GM18951 (cell line): Measurements from ENCODE around the gene CCDC194.

ENCODE experiments used
- POLR2A ChIP-seq: IDR thresholded peaks from 4 replicates; pipeline ENCODE4 v1.6.1; 2011; ENCODE audit warnings: mild to moderate bottlenecking; ENCODE audit not compliant: insufficient read length, insufficient read depth; ENCODE audit errors: extremely low read depth
- in situ Hi-C: fragments of 300-500 bp; cut with MboI; formaldehyde crosslinking; loops from one replicate; pipeline ENCODE4 v1.12.0; 2022; ENCODE audit warnings: low sequenced_read_pairs, mixed read lengths, inconsistent platforms; ENCODE audit not compliant: unreplicated experiment

The CCDC194 gene

GRCh38 chr19:17393914-17394313 lies at the start of gene CCDC194:
Gene CCDC194, minus strand, starts transcription at chr19:17394196. Its CDS starts 38 bp downstream, at chr19:17394158.
- no peak for TF ChIP-seq POLR2A
- in situ Hi-C loops = no loop called here

GRCh38 chr19:17441241-17442021 lies 47.4 kb upstream of the CCDC194 start:
- in situ Hi-C loops = no loop called here
- TF ChIP-seq POLR2A = no peak

GRCh38 chr19:17436874-17437267 lies 42.9 kb upstream of the CCDC194 start:
- in situ Hi-C loops = no loop called here
- TF ChIP-seq POLR2A = no peak

- in situ Hi-C loops = no loop called here
These were observed 42.3 kb upstream of the CCDC194 start for GRCh38 chr19:17436094-17436873.

GRCh38 chr19:17435218-17435617 lies 41.2 kb upstream of the CCDC194 start:
- in situ Hi-C loops = no loop called here
- TF ChIP-seq POLR2A = no peak

More at GRCh38 chr19:17436094-17436873, 42.3 kb upstream of the CCDC194 start:
- no peak for TF ChIP-seq POLR2A

- in situ Hi-C loops = no loop called here
- no peak for TF ChIP-seq POLR2A
These were observed 37.4 kb upstream of the CCDC194 start for GRCh38 chr19:17431417-17431816.

GRCh38 chr19:17429641-17430113 lies 35.7 kb upstream of the CCDC194 start:
- in situ Hi-C loops = no loop called here
- TF ChIP-seq POLR2A = no peak

- TF ChIP-seq POLR2A = no peak
- in situ Hi-C loops = no loop called here
These were observed 30.9 kb upstream of the CCDC194 start for GRCh38 chr19:17424743-17425365.

- TF ChIP-seq POLR2A = no peak
- in situ Hi-C loops = no loop called here
These were observed 29.6 kb upstream of the CCDC194 start for GRCh38 chr19:17423429-17424208.

GRCh38 chr19:17421942-17422341 lies 27.9 kb upstream of the CCDC194 start:
- in situ Hi-C loops = no loop called here
- TF ChIP-seq POLR2A = no peak

GRCh38 chr19:17420475-17420924 lies 26.5 kb upstream of the CCDC194 start:
- no peak for TF ChIP-seq POLR2A
- in situ Hi-C loops = no loop called here

- no peak for TF ChIP-seq POLR2A
- in situ Hi-C loops = no loop called here
These were observed 25.9 kb upstream of the CCDC194 start, which contains the start of gene MVB12A for GRCh38 chr19:17419621-17420474. Gene MVB12A, plus strand, starts transcription at chr19:17420047. Its CDS starts 89 bp downstream, at chr19:17420136.
